HG03442 (cell line): ENCODE results near the gene PRR22.

Experiments used
- ATAC-seq: cut with Tn5 transposase; IDR thresholded peaks from one replicate; pipeline ENCODE4 v1.9.1; 2021; ENCODE audit warnings: mild to moderate bottlenecking, moderate library complexity; ENCODE audit not compliant: unreplicated experiment

The PRR22 gene

DNA sequence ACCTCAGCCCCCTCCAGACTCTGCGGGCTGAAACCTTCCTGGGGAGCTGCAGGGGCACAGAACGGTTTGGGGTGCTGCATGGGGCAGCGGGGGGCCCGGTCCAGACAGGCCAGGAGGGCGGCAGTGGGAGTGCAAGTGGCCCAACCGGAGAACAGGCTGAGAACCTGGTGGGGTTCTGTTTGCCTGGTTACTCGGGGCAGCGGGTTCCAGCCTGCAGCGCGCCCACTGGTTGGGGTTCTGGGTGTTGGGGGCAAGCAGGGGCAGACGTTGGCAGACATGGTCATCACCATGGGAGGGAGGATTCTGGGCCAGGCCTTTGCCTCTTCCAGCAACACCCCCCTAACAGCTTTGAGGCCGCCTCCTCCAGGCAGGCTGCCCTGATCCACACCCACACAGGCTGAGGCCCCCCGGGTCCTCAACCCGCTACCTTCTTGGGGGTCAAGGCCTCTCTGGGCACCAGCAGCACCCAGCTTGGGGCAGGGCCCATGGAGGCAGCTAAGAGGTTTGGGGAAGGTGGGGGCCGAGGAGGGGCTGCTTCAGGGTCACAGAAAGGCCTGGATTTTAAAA, at the start of gene PRR22:
Gene PRR22 (minus strand): TSS at position 166 of the 567 bp plus-strand sequence. CDS start 86 bp downstream, at position 80.
- ATAC-seq, result no peak

DNA sequence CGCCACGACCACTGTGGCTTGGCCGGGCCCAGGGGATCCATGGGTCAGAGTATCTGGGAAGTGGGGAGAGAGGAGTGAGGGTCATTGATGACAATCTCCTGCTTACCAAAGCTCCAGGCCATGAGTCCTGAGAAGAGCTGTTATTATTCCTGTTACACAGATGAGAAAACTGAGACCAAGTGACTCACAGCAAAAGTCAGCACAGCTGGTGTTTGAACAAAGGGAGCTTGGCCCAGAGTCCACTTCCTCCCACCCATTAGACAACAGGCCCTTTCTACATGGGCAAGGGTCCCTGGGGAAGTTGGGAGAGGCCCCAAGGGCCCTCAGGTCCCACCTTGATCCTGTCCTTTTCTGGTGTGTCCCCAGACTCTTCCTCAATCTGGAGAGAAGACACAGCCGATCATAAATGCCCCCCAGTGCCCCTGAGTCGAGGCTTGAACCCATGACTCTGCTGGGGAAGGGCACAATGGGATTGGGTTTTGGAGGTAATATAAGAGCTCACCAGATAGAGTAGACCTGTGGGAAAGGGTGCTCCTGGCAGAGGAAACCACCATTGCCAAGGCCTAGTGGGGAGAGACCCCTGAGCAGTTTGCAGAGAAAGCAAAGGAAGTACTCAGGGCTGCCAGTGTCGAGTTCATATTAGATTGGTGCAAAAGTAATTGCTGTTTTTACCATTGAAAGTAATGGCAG, 48.1 kb upstream of the PRR22 start:
- ATAC-seq, result no peak

DNA sequence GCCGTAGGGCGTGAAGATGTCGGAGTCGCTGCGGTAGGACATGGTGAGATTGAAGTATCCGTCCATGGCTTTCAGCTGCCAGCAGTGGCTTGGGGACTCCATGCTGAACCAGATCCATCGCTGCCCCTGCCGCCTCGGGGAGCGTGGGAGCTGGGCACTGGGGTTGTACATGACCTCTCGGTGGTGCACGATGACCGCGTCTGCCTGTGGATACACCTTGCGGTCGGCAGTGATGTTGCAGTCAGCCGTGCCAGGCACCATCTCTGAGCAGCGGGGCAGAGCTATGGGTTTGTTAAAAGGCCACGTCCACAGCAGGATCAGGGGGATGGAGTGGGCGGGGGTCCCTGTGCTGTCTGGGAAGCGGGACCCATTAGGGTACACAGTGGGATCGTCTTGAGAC, 47.5 kb upstream of the PRR22 start:
- no peak for ATAC-seq

DNA sequence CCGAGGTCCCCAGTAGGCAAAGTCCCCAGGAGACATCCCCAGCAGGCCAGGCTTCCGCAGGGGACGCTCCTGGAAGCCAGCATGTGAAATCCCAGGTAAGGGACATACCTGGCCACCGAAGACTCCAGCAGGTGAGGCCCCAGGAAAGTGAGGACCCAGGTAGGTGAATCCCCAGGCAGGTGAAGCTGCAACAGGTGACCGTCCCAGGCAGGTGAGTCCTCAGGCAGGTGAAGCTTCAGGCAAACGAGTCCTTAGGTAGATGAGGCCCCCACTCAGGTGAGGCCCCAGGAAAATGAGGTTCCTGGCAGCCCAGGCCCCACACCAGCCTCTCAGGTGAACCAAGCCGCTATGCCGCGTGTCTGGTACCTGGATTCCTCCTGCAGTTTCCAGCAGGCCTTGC, 46.6 kb upstream of the PRR22 start:
- ATAC-seq, result no peak

DNA sequence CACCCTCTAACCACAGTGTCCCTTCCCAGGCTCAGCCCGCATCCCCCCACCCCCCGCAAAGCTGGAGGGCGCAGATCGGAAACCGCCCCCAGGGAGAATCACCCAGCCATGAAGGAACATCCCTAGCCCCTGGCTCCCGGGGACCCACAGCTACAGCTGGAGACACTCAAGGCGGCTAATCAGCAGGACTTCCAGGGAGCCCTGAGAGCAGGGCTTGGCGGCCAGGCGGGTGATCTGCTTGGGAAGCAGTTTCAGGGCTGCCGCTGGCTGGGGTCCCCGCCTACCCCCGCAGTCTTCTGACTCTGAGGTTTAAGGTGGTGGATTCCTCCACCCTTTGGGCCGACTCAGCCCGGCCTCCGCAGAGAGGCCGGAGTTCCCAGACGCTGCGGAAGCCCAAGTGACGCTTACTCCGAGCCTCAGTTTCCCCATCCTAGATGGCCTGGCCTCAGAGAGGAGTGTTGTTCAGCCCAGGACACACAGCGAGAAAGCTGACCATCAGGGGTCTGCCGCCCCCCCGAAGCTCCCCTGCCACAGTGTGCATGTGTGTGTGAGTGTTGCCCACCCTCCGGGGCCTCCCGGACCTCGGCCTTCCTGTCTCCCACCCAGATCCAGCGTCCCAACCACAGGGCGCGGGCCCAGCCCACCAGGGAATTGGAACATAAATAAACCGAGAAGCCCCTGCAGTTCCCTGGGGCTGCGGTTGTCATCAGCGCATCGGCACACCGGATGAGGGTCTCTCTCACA, 45.2 kb upstream of the PRR22 start:
- no peak for ATAC-seq

DNA sequence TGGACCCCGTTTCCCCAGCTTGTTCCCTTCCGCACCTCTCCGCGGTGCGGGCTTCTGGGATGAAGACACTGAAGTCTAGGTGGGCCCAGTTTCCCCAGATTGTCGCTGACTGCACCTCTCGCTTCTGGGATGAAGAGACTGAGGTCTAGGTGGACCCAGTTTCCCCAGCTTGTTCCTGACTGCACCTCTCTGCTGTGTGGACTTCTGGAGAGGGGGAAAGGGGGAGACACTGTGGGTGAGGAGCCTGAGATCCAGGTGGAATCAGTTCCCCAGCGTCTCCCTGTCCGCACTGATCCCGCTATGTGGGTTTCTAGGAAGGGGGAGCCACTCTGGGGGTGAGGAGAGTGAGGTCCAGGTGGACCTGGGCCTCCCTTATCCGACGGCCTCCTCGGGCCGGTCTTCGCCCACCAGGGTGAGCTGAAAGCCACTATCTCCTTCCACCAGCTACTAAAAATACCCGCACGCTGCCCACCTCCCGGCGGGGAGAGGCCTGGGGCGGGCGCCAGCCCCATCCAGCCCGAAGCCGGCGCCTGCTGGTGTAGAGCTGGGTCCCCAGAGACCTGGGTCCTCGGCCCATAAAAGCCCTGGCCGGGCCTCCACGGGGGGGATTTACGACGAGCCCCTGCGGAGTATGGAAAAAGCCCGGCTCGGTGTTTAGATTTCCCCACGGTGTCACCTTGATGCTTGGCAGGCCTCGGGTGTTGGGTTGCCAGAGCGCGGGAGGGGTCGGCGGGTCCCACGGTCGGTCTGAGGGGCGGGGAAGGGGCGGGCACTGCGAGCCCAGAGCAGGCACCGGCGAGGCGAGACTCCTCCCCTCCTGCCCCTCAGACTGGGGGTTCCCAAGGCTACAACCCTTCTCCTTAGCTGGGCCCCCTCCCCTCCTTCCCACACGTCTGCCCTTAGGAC, 44.4 kb upstream of the PRR22 start:
- ATAC-seq, result no peak

DNA sequence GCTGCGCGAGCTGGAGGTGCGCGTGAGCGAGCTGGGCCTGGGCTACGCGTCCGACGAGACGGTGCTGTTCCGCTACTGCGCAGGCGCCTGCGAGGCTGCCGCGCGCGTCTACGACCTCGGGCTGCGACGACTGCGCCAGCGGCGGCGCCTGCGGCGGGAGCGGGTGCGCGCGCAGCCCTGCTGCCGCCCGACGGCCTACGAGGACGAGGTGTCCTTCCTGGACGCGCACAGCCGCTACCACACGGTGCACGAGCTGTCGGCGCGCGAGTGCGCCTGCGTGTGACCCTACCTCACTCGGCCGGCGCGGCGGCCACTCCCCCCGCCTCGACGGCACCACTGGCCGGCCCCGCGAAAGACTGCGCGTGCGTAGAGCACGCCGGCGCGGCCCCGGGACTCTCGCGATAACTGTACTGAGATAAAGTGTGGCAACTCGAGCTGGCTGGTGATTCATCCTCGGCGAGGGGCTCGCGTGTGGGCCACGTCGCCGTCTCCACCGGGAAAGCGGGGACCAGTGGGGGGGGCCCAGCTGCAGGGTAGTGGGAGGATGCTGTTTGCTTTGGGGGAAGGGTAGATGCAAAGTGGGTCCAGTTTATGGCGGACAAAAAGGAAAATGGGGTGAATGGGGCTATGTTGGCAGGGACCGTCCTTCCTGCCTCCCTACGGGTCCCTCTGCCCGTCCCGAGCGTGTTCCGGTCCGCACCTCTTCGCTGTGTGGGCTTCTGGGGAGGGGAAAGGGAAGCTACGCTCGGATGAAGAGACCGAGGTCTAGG, 43.5 kb upstream of the PRR22 start:
- peak; percentile 72 for ATAC-seq

DNA sequence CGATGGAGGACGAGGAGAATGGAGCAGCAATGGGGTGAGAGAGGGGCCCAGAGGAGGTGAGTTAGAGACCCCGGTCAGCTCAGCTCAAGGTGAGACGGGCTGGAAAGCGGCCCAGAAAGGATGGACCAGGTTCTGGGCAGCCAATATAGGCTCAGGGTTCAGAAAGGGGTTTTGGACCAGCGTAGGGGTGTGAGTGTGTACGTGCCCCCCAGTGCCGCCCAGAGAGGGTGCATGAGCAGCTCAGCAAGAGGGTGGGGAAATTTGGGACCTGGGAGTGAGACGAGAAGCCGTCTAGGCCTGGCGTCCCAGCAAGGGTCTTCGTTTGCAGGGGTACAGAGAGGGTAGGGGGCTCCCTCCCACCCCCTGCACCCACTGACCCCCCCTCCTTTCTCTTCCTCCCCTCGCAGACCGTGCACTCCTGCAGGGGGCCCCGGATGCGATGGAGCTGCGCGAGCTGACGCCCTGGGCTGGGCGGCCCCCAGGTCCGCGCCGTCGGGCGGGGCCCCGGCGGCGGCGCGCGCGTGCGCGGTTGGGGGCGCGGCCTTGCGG, 42.9 kb upstream of the PRR22 start:
- ATAC-seq, result no peak

DNA sequence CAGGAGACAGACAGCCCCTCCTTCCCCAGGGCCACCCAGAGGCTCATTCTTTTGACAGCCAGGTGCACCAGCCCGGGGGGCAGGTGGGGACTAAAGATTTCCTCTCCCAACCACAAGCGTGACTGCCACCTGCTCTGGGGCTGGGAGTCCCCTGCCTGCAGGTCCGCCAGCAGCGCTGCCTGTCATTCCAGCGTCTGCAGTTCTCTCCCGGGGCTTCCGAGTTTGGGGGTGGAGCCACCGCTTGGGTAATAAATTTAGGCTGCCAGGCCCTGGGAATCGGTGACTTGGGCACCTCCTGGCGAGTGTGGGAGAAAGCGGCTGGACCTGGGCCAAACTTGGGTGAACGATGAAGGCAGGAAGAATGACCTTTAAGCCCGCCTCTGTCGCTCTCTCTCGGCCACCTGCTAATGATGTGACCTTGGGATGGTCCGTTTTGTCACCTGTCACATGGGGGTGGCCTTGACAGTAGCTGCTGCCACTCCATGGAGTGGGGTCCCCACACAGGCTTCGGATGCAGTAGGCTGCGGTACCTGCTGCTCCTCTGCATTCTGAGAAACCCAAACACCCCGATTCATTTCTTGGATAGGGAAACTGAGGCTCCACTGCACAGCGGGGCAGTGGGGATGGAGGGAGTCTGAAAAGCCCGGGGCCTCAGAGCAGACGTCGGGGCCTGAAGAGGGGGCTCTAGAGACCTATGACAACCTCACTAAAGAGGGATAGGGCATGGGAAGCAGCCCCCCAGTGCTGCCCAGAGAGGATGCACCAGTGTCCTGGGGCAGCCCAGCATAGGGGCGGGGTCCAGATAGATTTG, 42.2 kb upstream of the PRR22 start:
- no peak for ATAC-seq

DNA sequence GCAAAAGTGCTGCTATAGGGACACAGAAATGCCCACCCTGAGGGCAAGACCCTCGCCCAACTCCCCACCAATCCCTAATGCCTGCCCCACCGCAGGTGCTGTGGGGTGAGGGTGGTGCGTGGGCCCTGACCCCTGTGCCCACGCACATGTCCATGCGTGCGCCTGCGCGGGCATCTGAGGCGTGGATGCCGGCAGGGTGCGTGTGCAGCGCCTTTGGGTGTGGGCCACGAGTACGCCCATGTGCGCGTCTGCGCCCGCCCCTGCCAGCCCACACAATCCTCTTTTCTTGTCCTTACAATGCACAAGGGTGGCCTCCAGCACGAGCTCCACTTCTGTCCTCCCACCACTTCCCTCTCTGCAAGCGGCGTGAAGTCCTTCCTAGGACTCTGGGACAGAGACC, 40.6 kb upstream of the PRR22 start:
- no peak for ATAC-seq

DNA sequence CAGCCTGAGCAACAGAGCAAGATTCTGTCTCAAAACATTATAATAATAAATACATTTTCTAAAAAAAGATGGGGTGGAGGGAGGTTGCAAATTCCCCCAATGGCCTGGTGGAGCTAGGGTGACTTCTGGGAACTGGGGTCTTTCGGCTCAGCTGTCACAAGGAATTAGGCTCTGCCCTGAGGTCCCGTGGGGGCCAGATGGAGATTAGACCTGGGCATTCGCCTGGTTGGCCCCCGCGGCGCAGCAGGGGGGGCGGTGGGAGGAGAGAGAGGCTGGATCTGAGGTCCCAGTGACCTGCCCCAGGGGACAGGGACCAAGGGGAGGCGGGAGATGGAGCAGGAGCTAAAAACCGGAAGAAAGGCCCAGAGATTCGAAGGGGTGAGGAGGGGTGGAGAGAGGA, 40.2 kb upstream of the PRR22 start:
- no peak for ATAC-seq

DNA sequence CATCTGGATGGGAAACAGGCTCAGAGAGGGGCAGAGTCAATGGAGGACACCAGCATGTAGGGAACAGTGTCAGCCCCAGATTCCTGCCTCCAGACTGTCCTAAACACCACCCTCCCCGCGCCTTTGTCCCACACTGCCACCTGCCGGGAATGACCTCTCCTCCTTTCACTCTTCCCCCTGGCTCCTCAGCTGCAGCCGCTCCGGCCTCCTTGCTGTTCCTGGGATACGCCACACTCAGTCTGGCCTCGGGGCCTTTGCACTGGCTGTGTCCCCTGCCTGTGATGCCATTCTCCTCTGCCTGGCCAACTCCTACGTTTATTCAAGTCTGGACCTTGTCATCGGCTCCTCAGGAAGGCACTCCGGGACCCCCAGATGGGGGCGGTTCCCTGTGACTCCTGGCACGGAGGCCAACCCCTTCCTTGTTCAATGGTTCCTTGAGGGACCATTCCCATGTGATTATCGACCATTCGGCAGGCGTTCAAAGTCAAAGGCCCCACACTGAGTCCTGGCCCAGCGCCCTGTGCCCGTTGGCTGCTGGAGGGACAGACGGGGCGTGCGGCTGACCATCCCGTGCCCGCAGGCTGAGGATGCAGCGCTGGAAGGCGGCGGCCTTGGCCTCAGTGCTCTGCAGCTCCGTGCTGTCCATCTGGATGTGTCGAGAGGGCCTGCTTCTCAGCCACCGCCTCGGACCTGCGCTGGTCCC, 39.2 kb upstream of the PRR22 start:
- ATAC-seq, result no peak

DNA sequence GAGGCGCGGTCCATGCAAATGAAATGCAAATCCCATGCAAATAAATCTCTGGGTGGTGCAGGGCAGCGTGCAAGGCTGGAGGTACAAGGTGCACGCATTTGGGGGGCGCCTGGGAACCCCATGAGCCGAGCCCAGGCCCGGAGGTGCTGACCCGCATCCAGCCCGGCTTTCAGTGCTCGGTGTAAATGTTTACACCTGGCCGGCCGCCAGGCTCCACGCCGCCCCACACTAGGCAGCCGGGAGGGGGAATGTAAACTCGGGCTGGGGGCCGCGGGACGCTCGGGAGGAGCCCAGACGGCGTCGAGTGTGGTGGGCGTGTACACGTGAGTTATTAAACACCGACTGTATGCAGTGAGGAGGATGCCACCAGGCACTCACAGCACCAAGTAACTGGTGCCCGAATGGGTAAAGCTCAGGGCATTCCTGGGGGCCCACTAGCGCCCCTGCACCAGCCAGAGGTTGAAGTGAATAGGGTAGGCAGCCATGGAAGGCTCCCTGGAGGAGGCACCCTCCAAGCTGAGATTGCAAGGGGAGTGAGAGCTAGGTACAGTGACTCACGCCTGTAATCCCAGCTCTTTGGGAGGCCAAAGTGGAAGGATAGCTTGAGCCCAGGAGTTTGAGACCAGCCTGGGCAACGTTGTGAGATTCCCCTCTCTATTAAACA, 37.8 kb upstream of the PRR22 start:
- no peak for ATAC-seq

DNA sequence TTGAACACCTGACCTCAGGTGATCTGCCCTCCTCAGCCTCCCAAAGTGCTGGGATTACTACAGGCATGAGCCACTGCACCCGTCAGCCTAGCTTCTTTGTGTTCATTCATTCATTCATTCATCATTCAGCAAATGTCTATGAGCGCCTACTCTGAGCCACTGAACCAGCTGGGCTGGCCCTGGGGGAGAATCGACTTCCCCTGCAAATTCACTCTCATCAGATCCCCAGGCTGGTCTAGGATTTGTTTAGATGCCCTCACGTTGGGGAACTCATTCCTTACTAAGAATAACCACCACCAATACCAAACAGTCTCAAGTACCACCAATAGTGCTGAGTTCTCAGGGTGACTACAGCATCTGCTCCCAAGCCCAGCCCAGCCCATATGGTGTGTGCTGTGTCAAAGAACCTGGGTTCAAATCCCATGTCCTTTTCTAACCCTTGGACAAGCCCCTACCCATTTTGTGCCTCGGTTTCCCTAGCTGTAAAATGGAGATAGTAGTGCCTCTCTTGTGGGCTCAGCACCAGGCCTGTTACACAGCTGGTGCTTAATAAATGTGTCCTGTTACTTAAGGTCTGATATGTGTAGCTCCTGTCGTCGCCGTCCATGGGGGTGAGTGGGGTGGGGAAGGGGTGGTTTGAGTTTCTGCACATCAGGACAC, 37.1 kb upstream of the PRR22 start:
- no peak for ATAC-seq

DNA sequence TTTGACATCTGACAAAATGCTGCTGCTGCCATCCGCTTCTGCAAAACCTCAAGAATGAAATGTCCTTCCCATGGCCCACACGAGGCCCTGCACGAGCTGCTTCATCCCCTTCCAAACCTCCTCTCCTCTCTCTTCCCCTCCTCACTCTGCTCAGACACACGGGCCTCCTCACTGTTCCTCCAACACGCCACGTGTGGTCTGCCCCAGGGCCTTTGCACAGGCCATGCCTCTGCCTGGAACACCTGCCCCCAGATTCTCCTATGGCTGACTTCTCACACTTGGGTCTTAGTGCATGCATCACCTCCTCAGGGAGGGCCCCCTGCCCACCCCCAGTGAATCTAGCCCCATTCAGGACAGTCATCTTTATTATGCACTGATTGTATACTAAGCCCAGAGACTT, 36.2 kb upstream of the PRR22 start:
- ATAC-seq, result no peak

DNA sequence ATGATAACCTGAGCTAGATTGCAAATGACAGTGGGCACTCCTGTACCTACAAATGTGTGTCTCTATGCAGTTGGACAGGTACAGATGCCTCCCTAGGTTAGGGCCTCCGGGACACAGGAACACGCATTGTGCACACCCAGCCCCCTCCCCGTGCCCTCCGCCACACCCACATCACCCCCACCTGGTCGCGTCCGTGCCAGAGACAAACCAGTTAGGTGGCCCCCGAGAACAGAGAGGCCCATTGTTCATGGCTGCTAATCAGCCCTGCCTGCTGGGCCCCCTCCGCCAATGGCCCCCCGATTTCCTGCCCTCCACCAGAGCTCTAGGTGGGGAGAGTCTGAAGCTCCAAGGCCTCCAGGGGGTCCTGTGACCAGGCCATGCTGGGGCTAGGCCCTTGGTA, 34.0 kb upstream of the PRR22 start:
- ATAC-seq, result no peak

DNA sequence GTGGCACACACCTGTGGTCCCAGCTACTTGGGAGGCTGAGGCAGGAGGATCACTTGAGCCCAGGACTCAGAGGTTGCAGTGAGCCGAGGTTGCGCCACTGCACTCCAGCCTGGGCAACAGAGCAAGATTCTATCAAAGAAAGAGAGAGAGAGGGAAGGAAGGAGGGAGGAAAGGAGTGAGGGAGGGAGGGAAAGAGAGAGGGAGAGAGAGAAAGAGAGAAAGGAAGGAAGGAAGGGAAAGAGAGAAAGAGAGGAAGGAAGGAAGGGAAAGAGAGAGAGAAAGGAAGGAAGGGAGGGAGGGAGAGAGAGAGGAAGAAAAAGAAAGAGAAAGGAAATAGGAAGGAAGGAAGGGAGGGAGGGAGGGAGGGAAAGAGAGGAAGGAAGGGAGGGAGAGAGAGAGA, 32.7 kb upstream of the PRR22 start:
- ATAC-seq, result no peak

DNA sequence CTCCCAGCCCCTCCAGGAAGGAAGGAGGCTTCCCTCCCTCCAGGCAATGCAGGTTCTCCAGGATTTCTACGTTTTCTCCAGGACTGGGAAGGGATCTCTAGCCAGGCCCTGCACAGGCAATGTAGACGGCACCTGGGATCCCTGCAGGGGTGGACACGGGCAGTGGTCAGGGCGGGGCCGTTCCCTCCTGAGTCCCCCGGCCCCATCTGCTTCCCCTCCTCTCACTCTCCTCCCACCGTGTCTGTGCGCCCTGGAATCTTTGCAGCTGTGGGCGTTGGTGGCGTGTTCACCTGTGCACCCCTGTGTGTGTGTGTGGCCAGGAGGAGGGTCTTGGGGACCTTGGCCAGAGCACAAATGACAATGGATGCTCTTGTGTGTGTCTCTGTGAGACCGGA, 30.3 kb upstream of the PRR22 start:
- no peak for ATAC-seq
